ENCODE results near the gene ULBP1.
"Not testable (repeated sequence)": the region's sequence is repeated elsewhere in the genome, so short reads cannot be mapped to it uniquely, and the experiment has no call there.

Gene ULBP1

DNA sequence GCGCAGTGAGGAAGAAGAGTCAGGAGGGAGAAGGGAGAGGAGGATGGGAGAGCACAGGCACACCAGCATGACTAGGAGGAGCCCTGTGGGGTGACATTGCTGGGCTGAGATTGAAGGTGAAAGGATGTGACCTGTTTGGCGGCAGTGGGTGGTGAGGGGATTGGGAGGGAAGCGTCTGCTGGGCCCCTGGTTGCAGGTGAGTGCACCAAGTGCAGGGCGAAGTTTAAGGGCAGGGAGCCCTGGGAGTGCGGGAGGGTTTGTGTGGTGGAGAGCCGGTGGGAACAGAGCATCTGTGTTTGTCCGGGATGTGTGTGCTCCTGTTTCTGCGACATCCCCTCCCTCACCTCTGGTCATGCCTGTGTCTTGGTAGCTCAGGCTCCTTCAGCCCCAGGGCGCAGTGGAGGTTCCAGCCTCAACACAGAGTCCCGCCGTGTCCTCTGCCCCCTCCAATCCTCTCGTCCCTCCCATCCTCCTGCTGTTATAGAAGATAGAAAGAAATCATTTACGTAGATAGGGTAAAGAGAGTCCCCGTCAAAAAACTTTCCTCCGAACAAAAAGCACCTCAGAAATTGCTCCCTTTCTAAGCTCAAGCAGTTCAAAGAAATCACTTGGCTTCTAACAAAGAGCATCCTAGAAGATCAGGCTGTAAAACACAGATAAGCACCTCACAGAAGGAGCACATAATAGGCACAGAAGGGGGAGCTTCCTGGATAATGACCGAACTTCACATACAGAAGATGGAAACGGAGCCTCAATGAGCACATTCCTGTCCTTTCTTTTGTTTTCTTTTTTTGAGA lies 25.0 kb downstream of the ULBP1 start:
- no peak overlapping the region for H3K4me3 ChIP-seq (replicated peaks; ENCODE audit: low read depth, low read length)
- TF ChIP-seq, protein P1, sequence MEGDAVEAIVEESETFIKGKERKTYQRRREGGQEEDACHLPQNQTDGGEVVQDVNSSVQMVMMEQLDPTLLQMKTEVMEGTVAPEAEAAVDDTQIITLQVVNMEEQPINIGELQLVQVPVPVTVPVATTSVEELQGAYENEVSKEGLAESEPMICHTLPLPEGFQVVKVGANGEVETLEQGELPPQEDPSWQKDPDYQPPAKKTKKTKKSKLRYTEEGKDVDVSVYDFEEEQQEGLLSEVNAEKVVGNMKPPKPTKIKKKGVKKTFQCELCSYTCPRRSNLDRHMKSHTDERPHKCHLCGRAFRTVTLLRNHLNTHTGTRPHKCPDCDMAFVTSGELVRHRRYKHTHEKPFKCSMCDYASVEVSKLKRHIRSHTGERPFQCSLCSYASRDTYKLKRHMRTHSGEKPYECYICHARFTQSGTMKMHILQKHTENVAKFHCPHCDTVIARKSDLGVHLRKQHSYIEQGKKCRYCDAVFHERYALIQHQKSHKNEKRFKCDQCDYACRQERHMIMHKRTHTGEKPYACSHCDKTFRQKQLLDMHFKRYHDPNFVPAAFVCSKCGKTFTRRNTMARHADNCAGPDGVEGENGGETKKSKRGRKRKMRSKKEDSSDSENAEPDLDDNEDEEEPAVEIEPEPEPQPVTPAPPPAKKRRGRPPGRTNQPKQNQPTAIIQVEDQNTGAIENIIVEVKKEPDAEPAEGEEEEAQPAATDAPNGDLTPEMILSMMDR (IDR thresholded peaks at IDR 0.05; ENCODE audit: low read depth, low read length, missing control alignments) = no peak
- no peak for DNase-seq (ENCODE audit: extremely low read depth, low read depth)

DNA sequence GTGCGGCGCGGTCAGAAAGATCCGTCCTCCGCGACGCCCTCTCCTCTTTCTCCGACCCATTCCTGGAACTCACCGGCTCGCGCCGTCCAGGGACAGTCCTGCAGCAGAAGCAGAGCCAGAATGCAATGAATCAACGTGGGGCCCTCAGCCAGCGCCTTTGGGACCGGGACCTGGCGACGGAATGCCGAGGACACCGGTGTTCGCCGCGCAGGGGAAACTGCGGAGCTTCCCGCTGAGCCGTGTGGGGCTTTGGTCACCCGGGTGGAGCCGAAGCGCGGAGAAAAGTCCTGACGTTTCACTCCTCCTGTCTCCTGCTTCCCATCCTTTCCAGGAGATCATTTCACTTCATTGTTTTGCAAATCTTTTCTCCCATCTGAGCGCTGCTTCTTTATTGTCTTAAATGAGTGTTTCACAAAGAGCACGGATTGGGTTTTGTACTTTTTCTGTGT lies 26.5 kb downstream of the ULBP1 start:
- DNase-seq (ENCODE audit: extremely low read depth, low read depth) = no peak
- TF ChIP-seq, protein P1 (IDR thresholded peaks at IDR 0.05; ENCODE audit: low read depth, low read length, missing control alignments) = no peak
- 0 out of 2 replicates have a peak overlapping the region, but pooled peaks have one; percentile 7 for H3K4me3 ChIP-seq (replicated peaks; ENCODE audit: low read depth, low read length)

DNA sequence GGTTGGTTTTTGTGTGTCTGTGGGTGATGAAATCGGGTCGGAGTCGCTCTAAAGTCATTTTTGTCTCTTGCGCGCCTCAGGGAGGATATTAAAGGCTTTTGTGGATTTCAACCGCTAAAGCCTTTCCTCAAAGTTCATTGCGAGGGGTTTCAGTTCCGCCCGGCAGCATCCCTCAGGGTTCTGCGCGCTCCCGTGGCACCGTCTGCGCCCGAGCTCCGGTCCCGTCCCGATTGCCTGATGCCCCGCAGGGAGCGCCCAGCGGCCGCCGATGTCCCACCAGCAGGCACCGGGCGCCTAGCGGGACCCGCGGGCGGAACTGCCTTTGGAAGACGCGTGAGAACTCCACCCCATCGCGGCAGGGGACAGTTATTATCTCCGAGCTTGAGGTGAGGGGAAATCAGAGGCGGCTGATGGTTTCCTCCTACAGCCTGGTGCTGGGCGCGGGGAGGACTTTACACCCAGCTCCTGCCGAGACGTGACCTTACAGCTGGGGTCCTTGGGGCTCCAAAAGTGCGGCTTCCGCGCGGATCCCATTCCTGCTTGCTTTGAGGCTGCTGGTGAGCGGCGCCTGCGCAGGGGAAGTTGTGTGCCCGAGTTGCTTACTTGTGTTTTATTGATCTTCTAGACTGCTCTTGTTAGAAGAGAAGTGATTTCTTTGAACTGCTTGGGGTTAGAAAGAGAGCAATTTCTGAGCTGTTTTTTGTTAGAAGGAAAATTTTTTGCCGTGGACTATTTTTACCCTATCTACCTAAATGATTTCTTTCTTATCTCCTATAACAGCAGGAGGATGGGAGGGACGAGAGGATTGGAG lies 27.1 kb downstream of the ULBP1 start:
- no peak for DNase-seq (ENCODE audit: extremely low read depth, low read depth)
- peak overlapping the region; percentile 7; the same call in 1 of the 2 replicates for H3K4me3 ChIP-seq (replicated peaks; ENCODE audit: low read depth, low read length)
- TF ChIP-seq, protein P1 (IDR thresholded peaks at IDR 0.05; ENCODE audit: low read depth, low read length, missing control alignments) = no peak

DNA sequence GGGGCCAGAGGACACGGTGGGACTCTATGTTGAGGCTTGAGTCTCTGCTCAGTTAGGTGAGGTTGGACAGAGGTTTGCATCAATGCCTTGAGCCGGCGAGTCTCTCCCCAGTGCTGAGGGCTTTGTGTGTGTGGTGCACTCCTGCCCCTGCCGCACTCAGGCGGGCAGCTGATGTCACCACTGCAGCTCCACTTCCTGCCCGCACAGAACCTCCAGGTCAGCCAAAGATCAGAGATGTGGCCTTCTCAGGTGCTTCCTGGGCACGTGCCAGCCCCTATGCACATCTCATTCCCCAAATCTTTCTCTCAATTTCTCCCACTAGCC lies 27.7 kb downstream of the ULBP1 start:
- not testable (repeated sequence) for H3K4me3 ChIP-seq (replicated peaks; ENCODE audit: low read depth, low read length); DNase-seq (ENCODE audit: extremely low read depth, low read depth)

DNA sequence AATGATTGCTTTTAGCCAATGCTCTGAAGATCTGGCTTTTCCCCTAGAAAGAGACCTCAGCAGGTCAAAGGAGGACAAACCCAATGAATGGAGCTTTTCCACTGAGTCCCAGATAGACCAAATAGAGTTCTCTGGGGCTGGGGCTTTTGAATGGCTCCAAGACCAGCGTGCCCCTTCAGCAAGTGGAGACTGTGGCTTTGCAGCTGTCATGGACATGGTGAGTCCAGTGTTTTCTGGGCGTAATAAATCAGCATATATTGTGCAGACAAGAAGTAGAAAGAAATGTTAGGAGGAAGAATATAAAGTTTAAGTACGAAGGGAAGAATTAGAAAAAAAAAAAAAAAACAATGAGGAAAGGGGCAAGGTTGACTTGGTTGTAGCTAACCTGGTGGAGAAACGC lies 28.1 kb downstream of the ULBP1 start:
- no peak for DNase-seq (ENCODE audit: extremely low read depth, low read depth)
- no peak overlapping the region for H3K4me3 ChIP-seq (replicated peaks; ENCODE audit: low read depth, low read length)
- TF ChIP-seq, protein P1 (IDR thresholded peaks at IDR 0.05; ENCODE audit: low read depth, low read length, missing control alignments) = no peak

DNA sequence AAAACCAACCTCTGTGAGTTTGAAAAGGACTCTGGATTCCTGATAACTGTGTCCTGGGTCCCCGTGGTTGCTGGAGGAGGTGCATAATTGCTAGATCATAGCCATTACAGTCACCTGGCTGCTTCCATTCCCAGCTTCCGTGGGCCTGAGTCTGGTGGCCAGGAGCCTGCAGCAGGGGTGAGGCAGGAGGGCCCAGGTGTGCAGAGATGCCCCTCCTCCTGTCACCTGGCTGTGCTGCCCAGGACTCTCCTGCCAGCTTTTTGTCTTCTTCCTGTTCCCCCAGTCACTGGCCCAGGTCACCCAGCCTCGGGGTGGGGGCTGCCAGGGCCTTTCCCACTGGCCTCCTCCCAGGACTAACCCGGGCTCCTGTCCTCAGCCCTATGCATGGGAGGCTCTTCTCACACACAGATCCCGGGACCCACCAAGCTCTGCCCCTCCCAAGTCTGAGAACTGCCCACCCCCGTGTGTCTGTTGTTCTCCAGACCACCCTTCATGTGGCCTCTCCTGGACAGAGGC lies 31.6 kb downstream of the ULBP1 start:
- TF ChIP-seq, protein P1 (IDR thresholded peaks at IDR 0.05; ENCODE audit: low read depth, low read length, missing control alignments) = no peak
- H3K4me3 ChIP-seq (replicated peaks; ENCODE audit: low read depth, low read length) = no peak overlapping the region
- DNase-seq (ENCODE audit: extremely low read depth, low read depth) = no peak

DNA sequence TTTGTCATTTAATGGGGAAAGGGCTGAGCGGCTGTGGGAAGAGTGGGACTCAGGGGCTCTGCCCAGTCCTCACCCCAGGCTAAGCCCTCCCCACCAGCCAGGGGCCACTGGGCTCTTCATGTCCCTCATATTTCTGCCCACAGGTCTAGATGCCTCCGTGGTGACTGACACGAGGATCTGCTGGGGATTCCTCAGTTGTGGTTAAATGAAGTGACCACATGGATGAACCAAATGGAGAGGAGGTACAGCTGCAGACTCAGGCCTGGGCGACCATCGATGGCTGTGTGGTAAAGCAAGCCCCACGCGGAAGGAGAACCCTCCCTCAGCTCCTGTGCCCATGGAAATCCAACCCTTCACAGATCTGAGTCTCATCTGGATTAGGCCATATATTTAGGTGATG lies 32.2 kb downstream of the ULBP1 start:
- DNase-seq (ENCODE audit: extremely low read depth, low read depth) = no peak
- TF ChIP-seq, protein P1 (IDR thresholded peaks at IDR 0.05; ENCODE audit: low read depth, low read length, missing control alignments) = no peak
- no peak overlapping the region for H3K4me3 ChIP-seq (replicated peaks; ENCODE audit: low read depth, low read length)

Measured in HFF-Myc (cell line).